H1 (cell line): ENCODE data around the gene PRDM15. TPM values are rescaled to one million over a fixed set of nuclear protein-coding genes. Genes with fewer than 3 reads are reported as not detected.

Experiments
- CBX8 ChIP-seq: fragments of 300-800, 300-1000 bp; sonication (generic); IDR thresholded peaks from 2 replicates; pipeline ENCODE4 v1.7.1; 2016; ENCODE audit warnings: low read depth, low read length, borderline replicate concordance
- CHD1 ChIP-seq: IDR thresholded peaks from 2 replicates; pipeline ENCODE4 v1.6.1; 2012; ENCODE audit warnings: low read depth, low read length, improper control_type of control experiment
- CHD7 ChIP-seq: fragments of 300-600 bp; sonication (generic); IDR thresholded peaks from 2 replicates; pipeline ENCODE4 v1.7.1; 2012; ENCODE audit warnings: low read length, moderate library complexity, mild to moderate bottlenecking, inconsistent platforms; ENCODE audit not compliant: insufficient replicate concordance
- EGR1 ChIP-seq: IDR thresholded peaks from 2 replicates; pipeline ENCODE4 v1.6.1; 2011; ENCODE audit warnings: low read depth, low read length, borderline replicate concordance
- MAFK ChIP-seq: IDR thresholded peaks from 2 replicates; pipeline ENCODE4 v1.6.1; 2012; ENCODE audit warnings: low read depth, mild to moderate bottlenecking, improper control_type of control experiment, low read length
- PHF8 ChIP-seq: fragments of 200-600 bp; sonication (generic); conservative IDR thresholded peaks from 2 replicates; pipeline ENCODE4 v1.7.1; 2012; ENCODE audit warnings: low read depth, mild to moderate bottlenecking, inconsistent platforms, low read length, moderate library complexity
- SAP30 ChIP-seq: fragments of 300-600 bp; sonication (generic); IDR thresholded peaks from 2 replicates; pipeline ENCODE4 v1.7.1; 2012; ENCODE audit warnings: low read length, moderate library complexity, mild to moderate bottlenecking, inconsistent platforms; ENCODE audit not compliant: insufficient read depth, insufficient replicate concordance
- TAF1 ChIP-seq: IDR thresholded peaks from 2 replicates; pipeline ENCODE4 v1.6.1; 2011; ENCODE audit warnings: mild to moderate bottlenecking, low read depth, low read length
- USF2 ChIP-seq: IDR thresholded peaks from 2 replicates; pipeline ENCODE4 v1.6.1; 2011; ENCODE audit warnings: low read length, improper control_type of control experiment
- polyA plus RNA-seq, 7 experiments: library from polyadenylated mRNA; depleted of rRNA in 3 of 7; stranded (reverse) in 5 of 7; unstranded in 2 of 7; fragments of >200 nt in 5 of 7; fragments of 200-250 nt in 2 of 7; gene quantifications; 1 replicate in 5 of 7; 2 replicates in 1 of 7; 4 replicates in 1 of 7; pipeline versions ENCODE4 v1.2.1 to v1.2.3, GENCODE V29; 2011 to 2013; ENCODE audit warnings: missing spikeins in 2 of 7, mixed read lengths in 2 of 7
- total RNA-seq: library from RNA; stranded (reverse); fragmentation: NEBNext Ultra II Directional; extraction: Animal tissue kit (Norgen Biotek cat#: 25700); gene quantifications from 2 replicates; pipeline ENCODE4 v1.2.1, GENCODE V29; 2021

PRDM15 gene
- total and polyA plus RNA-seq, 2 of the 8 experiments (the other 6 are each of a cell fraction or from before 2014, with no cell fraction given), result 9.7 to 10.5 TPM

GRCh38 chr21:41879190-41879998 is at the start of gene PRDM15 (continued):
- no peak for TF ChIP-seq CHD7
- TF ChIP-seq CBX8, result no peak
- no peak for TF ChIP-seq CHD1
- no peak for TF ChIP-seq USF2
- no peak for TF ChIP-seq MAFK
- peak; percentile 34; the same call in 1 of the 2 replicates for TF ChIP-seq TAF1
- TF ChIP-seq EGR1, result no peak
- TF ChIP-seq PHF8, result peak; percentile 53
- no peak for TF ChIP-seq SAP30
